WTC11 (cell line): ENCODE measurements around the gene FGF12. TPM values are rescaled to one million over a fixed set of nuclear protein-coding genes. Genes with fewer than 3 reads are reported as not detected.
A peak's percentile ranks its signal among the peaks of the same experiment; 100 is the strongest.

Experiments used
- ATAC-seq: fragments of 200-7000 bp; cut with Tn5 transposase; 2 replicates; pipeline ENCODE4 v1.10.0; 2021; ENCODE audit warnings: mild to moderate bottlenecking, moderate library complexity
- CTCF ChIA-PET: fragments of 300-600 bp; sonication (Branson Sonifier 250); formaldehyde crosslinking; loops from one replicate; lab custom pipeline; 2021; ENCODE audit warnings: antibody characterized with exemption; lab: Charles Lee
- POLR2A ChIA-PET: fragments of 350-600 bp; sonication (Branson Sonifier 250); formaldehyde crosslinking; loops from one replicate; lab custom pipeline; 2021; ENCODE audit warnings: antibody characterized with exemption; lab: Charles Lee
- DNase-seq: peaks from one replicate; pipeline ENCODE4 v3.0.0; 2021; ENCODE audit warnings: low spot score
- H3K27ac Mint-ChIP-seq: 2 replicates; pipeline ENCODE4 v1.8.0; 2021; ENCODE audit warnings: mixed read lengths
- H3K27me3 Mint-ChIP-seq: 2 replicates; pipeline ENCODE4 v1.8.0; 2021; ENCODE audit warnings: low read depth, mild to moderate bottlenecking, moderate library complexity, mixed read lengths
- H3K36me3 Mint-ChIP-seq: 2 replicates; pipeline ENCODE4 v1.8.0; 2021; ENCODE audit warnings: mixed read lengths
- H3K4me1 Mint-ChIP-seq: 2 replicates; pipeline ENCODE4 v1.8.0; 2022; ENCODE audit warnings: mixed read lengths
- H3K4me3 Mint-ChIP-seq: 2 replicates; pipeline ENCODE4 v1.8.0; 2021; ENCODE audit warnings: mild to moderate bottlenecking, moderate library complexity, mixed read lengths
- H3K9me3 Mint-ChIP-seq: 2 replicates; pipeline ENCODE4 v1.8.0; 2021; ENCODE audit warnings: mixed read lengths
- ELF4 ChIP-seq: sonication (generic); formaldehyde crosslinking; IDR thresholded peaks from 2 replicates; pipeline ENCODE4 v1.8.1; 2022; ENCODE audit warnings: low read depth, mild to moderate bottlenecking, moderate library complexity, missing genetic modification reagents
- GABPB1 ChIP-seq: sonication (generic); formaldehyde crosslinking; IDR thresholded peaks from 2 replicates; pipeline ENCODE4 v1.8.1; 2023; ENCODE audit warnings: mild to moderate bottlenecking, missing genetic modification reagents
- JUN ChIP-seq: sonication (generic); formaldehyde crosslinking; IDR thresholded peaks from 2 replicates; pipeline ENCODE4 v1.8.0; 2023; ENCODE audit warnings: mild to moderate bottlenecking, missing genetic modification reagents
- RELA ChIP-seq: sonication (generic); formaldehyde crosslinking; IDR thresholded peaks from 2 replicates; pipeline ENCODE4 v1.8.1; 2022; ENCODE audit warnings: missing genetic modification reagents, mild to moderate bottlenecking, borderline replicate concordance
- SMAD4 ChIP-seq: sonication (generic); formaldehyde crosslinking; IDR thresholded peaks from 2 replicates; pipeline ENCODE4 v1.8.0; 2022; ENCODE audit warnings: mild to moderate bottlenecking, missing genetic modification reagents
- ZNF232 ChIP-seq: sonication (generic); formaldehyde crosslinking; IDR thresholded peaks from 2 replicates; pipeline ENCODE4 v1.8.0; 2022; ENCODE audit warnings: mild to moderate bottlenecking, missing genetic modification reagents
- total RNA-seq: library from RNA; stranded (reverse); gene quantifications from 3 replicates; pipeline ENCODE4 v1.2.3, GENCODE V29; 2021
- TF ChIP-seq, protein P1 (sequence below): sonication (generic); formaldehyde crosslinking; IDR thresholded peaks from 2 replicates; pipeline ENCODE4 v1.8.0; 2023; ENCODE audit warnings: missing genetic modification reagents, mild to moderate bottlenecking, borderline replicate concordance
- TF ChIP-seq, protein P2 (sequence below): fragments of 250-450 bp; sonication (Bioruptor Pico); IDR thresholded peaks from 2 replicates; pipeline ENCODE4 v1.9.0; 2021; ENCODE audit warnings: mild to moderate bottlenecking
- TF ChIP-seq, protein P3 (sequence below): sonication (generic); formaldehyde crosslinking; IDR thresholded peaks from 2 replicates; pipeline ENCODE4 v1.8.0; 2022; ENCODE audit warnings: mild to moderate bottlenecking, missing genetic modification reagents
- TF ChIP-seq, protein P4 (sequence below): sonication (generic); formaldehyde crosslinking; conservative IDR thresholded peaks from 2 replicates; pipeline ENCODE4 v1.8.1; 2022; ENCODE audit warnings: mild to moderate bottlenecking, missing genetic modification reagents
- TF ChIP-seq, protein P5 (sequence below): fragments of 250-450 bp; sonication (Bioruptor Pico); conservative IDR thresholded peaks from 2 replicates; pipeline ENCODE4 v1.9.0; 2021; ENCODE audit warnings: mild to moderate bottlenecking
- TF ChIP-seq, protein P6 (sequence below): fragments of 250-450 bp; sonication (Bioruptor Pico); IDR thresholded peaks from 2 replicates; pipeline ENCODE4 v1.9.0; 2021; ENCODE audit warnings: mild to moderate bottlenecking, borderline replicate concordance
- TF ChIP-seq, protein P7 (sequence below): sonication (generic); formaldehyde crosslinking; IDR thresholded peaks from 2 replicates; pipeline ENCODE4 v1.8.1; 2023; ENCODE audit warnings: mild to moderate bottlenecking, missing genetic modification reagents, moderate library complexity
- TF ChIP-seq, protein P8 (sequence below): sonication (generic); formaldehyde crosslinking; IDR thresholded peaks from 2 replicates; pipeline ENCODE4 v1.8.0; 2023; ENCODE audit warnings: missing genetic modification reagents
- TF ChIP-seq, protein P9 (sequence below): fragments of 250-450 bp; sonication (Bioruptor Pico); IDR thresholded peaks from 2 replicates; pipeline ENCODE4 v1.9.0; 2021; ENCODE audit warnings: mild to moderate bottlenecking
- TF ChIP-seq, protein P10 (sequence below): sonication (generic); formaldehyde crosslinking; IDR thresholded peaks from 2 replicates; pipeline ENCODE4 v1.8.0; 2022; ENCODE audit warnings: mild to moderate bottlenecking, missing genetic modification reagents
- TF ChIP-seq, protein P11 (sequence below): sonication (generic); formaldehyde crosslinking; IDR thresholded peaks from 2 replicates; pipeline ENCODE4 v1.8.1; 2023; ENCODE audit warnings: mild to moderate bottlenecking, missing genetic modification reagents, moderate library complexity

FGF12 gene
- total RNA-seq, 1 experiment from 2014 or later: 13.5 TPM

DNA sequence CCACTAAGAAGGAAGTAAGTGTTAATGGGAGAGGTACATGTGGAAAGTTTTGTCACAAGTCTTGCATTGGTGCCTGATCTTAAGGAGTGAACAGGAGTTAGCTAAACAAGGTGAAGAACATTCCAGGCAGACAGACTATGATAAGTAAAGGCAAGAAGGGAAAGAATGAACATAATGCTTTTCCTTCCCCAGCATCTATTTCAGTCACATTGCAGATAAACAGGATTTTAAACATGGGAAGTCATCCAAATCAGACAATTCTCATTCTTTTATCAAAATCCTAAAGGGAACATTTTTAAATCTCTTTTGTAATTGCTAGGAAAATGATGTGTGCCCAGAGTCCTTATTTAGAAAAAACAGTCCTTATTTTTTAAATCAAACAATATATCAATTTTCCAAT is 424.6 kb downstream of the FGF12 start (continued):
- TF ChIP-seq, protein P1, sequence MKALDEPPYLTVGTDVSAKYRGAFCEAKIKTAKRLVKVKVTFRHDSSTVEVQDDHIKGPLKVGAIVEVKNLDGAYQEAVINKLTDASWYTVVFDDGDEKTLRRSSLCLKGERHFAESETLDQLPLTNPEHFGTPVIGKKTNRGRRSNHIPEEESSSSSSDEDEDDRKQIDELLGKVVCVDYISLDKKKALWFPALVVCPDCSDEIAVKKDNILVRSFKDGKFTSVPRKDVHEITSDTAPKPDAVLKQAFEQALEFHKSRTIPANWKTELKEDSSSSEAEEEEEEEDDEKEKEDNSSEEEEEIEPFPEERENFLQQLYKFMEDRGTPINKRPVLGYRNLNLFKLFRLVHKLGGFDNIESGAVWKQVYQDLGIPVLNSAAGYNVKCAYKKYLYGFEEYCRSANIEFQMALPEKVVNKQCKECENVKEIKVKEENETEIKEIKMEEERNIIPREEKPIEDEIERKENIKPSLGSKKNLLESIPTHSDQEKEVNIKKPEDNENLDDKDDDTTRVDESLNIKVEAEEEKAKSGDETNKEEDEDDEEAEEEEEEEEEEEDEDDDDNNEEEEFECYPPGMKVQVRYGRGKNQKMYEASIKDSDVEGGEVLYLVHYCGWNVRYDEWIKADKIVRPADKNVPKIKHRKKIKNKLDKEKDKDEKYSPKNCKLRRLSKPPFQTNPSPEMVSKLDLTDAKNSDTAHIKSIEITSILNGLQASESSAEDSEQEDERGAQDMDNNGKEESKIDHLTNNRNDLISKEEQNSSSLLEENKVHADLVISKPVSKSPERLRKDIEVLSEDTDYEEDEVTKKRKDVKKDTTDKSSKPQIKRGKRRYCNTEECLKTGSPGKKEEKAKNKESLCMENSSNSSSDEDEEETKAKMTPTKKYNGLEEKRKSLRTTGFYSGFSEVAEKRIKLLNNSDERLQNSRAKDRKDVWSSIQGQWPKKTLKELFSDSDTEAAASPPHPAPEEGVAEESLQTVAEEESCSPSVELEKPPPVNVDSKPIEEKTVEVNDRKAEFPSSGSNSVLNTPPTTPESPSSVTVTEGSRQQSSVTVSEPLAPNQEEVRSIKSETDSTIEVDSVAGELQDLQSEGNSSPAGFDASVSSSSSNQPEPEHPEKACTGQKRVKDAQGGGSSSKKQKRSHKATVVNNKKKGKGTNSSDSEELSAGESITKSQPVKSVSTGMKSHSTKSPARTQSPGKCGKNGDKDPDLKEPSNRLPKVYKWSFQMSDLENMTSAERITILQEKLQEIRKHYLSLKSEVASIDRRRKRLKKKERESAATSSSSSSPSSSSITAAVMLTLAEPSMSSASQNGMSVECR (CRISPR knock-in tag): no peak

DNA sequence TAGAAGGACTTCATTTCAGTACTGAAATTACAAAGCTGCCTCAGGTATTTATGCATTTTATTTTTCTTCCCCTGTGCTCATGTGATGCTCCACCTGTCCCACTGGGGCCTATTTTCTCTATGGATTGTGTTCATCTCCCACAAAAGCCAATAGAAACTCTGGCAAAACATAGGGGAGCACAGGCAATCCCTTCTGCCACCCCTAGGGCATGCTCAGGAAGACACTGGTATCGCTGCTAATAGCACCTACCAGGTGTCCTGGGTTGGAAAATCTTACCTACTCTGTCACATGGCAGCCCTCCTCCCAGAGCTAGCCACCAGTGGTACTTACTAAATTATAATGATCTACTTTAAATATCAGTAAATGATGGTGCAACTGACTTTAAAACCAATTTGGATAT is 427.4 kb downstream of the FGF12 start:
- DNase-seq (no peak), ATAC-seq (peak; percentile 88)
- Mint-ChIP-seq H3K27ac (no peak overlapping the region), H3K4me1 (peaks cover 23% of the 10 kb centered on the region), H3K27me3 (no peaks in the 10 kb centered on the region), H3K9me3 (peaks cover 5% of the 10 kb centered on the region; the same call in 1 of the 2 replicates), H3K4me3 (no peak overlapping the region), H3K36me3 (no peaks in the 10 kb centered on the region)
- ChIA-PET POLR2A (no interaction called here), CTCF (no interaction called here)
- TF ChIP-seq, protein P2, sequence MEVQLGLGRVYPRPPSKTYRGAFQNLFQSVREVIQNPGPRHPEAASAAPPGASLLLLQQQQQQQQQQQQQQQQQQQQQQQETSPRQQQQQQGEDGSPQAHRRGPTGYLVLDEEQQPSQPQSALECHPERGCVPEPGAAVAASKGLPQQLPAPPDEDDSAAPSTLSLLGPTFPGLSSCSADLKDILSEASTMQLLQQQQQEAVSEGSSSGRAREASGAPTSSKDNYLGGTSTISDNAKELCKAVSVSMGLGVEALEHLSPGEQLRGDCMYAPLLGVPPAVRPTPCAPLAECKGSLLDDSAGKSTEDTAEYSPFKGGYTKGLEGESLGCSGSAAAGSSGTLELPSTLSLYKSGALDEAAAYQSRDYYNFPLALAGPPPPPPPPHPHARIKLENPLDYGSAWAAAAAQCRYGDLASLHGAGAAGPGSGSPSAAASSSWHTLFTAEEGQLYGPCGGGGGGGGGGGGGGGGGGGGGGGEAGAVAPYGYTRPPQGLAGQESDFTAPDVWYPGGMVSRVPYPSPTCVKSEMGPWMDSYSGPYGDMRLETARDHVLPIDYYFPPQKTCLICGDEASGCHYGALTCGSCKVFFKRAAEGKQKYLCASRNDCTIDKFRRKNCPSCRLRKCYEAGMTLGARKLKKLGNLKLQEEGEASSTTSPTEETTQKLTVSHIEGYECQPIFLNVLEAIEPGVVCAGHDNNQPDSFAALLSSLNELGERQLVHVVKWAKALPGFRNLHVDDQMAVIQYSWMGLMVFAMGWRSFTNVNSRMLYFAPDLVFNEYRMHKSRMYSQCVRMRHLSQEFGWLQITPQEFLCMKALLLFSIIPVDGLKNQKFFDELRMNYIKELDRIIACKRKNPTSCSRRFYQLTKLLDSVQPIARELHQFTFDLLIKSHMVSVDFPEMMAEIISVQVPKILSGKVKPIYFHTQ: no peak
- TF ChIP-seq, protein P3, sequence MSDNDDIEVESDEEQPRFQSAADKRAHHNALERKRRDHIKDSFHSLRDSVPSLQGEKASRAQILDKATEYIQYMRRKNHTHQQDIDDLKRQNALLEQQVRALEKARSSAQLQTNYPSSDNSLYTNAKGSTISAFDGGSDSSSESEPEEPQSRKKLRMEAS (CRISPR knock-in tag): no peak
- TF ChIP-seq RELA (CRISPR knock-in tag): no peak
- TF ChIP-seq GABPB1 (CRISPR knock-in tag): no peak
- TF ChIP-seq JUN (CRISPR knock-in tag): no peak
- TF ChIP-seq, protein P4, sequence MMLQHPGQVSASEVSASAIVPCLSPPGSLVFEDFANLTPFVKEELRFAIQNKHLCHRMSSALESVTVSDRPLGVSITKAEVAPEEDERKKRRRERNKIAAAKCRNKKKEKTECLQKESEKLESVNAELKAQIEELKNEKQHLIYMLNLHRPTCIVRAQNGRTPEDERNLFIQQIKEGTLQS (CRISPR knock-in tag): no peak
- TF ChIP-seq ZNF232 (CRISPR knock-in tag): no peak
- no peak for TF ChIP-seq SMAD4 (CRISPR knock-in tag)
- TF ChIP-seq, protein P5, sequence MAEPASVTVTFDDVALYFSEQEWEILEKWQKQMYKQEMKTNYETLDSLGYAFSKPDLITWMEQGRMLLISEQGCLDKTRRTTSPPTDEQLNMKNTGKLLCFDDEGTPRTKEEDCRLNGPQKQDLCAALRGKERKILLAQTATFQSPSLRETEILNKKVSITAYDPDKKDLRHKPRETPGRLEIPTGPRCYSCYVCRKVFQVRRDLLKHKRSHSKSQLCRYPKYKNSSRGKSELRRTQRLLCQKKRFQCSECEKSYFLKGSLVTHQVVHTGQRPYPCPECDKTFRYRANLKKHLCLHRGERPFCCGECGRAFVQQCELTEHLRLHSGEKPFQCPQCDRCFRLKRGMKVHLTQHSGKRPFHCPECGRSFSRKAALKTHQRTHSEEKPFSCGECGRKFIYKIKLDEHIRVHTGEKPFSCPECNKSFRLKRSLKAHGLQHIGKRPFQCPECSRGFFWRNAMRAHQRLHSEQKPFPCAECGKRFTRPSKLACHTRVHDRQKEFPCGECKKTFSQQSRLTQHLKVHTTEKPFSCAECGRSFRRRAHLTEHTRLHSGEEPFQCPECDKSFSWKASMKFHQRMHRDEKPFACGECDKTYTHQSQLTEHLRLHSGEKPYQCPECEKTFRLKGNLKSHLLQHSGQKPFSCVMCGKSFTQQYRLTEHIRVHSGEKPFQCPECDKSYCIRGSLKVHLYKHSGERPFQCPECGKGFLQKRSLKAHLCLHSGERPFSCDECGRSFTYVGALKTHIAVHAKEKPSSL (CRISPR knock-in tag): no peak
- TF ChIP-seq, protein P6, sequence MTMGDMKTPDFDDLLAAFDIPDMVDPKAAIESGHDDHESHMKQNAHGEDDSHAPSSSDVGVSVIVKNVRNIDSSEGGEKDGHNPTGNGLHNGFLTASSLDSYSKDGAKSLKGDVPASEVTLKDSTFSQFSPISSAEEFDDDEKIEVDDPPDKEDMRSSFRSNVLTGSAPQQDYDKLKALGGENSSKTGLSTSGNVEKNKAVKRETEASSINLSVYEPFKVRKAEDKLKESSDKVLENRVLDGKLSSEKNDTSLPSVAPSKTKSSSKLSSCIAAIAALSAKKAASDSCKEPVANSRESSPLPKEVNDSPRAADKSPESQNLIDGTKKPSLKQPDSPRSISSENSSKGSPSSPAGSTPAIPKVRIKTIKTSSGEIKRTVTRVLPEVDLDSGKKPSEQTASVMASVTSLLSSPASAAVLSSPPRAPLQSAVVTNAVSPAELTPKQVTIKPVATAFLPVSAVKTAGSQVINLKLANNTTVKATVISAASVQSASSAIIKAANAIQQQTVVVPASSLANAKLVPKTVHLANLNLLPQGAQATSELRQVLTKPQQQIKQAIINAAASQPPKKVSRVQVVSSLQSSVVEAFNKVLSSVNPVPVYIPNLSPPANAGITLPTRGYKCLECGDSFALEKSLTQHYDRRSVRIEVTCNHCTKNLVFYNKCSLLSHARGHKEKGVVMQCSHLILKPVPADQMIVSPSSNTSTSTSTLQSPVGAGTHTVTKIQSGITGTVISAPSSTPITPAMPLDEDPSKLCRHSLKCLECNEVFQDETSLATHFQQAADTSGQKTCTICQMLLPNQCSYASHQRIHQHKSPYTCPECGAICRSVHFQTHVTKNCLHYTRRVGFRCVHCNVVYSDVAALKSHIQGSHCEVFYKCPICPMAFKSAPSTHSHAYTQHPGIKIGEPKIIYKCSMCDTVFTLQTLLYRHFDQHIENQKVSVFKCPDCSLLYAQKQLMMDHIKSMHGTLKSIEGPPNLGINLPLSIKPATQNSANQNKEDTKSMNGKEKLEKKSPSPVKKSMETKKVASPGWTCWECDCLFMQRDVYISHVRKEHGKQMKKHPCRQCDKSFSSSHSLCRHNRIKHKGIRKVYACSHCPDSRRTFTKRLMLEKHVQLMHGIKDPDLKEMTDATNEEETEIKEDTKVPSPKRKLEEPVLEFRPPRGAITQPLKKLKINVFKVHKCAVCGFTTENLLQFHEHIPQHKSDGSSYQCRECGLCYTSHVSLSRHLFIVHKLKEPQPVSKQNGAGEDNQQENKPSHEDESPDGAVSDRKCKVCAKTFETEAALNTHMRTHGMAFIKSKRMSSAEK: no peak
- TF ChIP-seq, protein P7, sequence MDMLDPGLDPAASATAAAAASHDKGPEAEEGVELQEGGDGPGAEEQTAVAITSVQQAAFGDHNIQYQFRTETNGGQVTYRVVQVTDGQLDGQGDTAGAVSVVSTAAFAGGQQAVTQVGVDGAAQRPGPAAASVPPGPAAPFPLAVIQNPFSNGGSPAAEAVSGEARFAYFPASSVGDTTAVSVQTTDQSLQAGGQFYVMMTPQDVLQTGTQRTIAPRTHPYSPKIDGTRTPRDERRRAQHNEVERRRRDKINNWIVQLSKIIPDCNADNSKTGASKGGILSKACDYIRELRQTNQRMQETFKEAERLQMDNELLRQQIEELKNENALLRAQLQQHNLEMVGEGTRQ: no peak
- TF ChIP-seq, protein P8, sequence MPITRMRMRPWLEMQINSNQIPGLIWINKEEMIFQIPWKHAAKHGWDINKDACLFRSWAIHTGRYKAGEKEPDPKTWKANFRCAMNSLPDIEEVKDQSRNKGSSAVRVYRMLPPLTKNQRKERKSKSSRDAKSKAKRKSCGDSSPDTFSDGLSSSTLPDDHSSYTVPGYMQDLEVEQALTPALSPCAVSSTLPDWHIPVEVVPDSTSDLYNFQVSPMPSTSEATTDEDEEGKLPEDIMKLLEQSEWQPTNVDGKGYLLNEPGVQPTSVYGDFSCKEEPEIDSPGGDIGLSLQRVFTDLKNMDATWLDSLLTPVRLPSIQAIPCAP (CRISPR knock-in tag): no peak
- TF ChIP-seq, protein P9, sequence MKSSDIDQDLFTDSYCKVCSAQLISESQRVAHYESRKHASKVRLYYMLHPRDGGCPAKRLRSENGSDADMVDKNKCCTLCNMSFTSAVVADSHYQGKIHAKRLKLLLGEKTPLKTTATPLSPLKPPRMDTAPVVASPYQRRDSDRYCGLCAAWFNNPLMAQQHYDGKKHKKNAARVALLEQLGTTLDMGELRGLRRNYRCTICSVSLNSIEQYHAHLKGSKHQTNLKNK: no peak
- TF ChIP-seq ELF4 (CRISPR knock-in tag): no peak
- TF ChIP-seq, protein P10, sequence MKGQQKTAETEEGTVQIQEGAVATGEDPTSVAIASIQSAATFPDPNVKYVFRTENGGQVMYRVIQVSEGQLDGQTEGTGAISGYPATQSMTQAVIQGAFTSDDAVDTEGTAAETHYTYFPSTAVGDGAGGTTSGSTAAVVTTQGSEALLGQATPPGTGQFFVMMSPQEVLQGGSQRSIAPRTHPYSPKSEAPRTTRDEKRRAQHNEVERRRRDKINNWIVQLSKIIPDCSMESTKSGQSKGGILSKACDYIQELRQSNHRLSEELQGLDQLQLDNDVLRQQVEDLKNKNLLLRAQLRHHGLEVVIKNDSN: no peak
- TF ChIP-seq, protein P11, sequence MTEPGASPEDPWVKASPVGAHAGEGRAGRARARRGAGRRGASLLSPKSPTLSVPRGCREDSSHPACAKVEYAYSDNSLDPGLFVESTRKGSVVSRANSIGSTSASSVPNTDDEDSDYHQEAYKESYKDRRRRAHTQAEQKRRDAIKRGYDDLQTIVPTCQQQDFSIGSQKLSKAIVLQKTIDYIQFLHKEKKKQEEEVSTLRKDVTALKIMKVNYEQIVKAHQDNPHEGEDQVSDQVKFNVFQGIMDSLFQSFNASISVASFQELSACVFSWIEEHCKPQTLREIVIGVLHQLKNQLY (CRISPR knock-in tag): no peak
